Measurements from ENCODE around the gene NINL.

GRCh38 chr20:25544311-25544710 lies 41.0 kb downstream of the NINL start:
- TF ChIP-seq SUZ12 (IDR thresholded peaks at IDR 0.05; ENCODE audit: extremely low read depth, insufficient read depth, insufficient read length) (no peak), YY1 (IDR thresholded peaks at IDR 0.05; ENCODE audit: insufficient read depth, insufficient read length) (no peak), ZNF274 (IDR thresholded peaks at IDR 0.05; ENCODE audit: low read depth, low read length) (no peak)
